Choroid plexus epithelial cell (primary cell): Measurements from ENCODE around the gene STK11IP.

ENCODE experiments used
- DNase-seq: peaks from one replicate; pipeline ENCODE4 v3.0.0-alpha.2; 2010; ENCODE audit warnings: low read depth
- H3K4me3 ChIP-seq: 2 replicates; pipeline ENCODE4 v1.5.1; 2011; ENCODE audit warnings: low read depth, mild to moderate bottlenecking, control low read depth, low read length, moderate library complexity
- TF ChIP-seq, protein P1 (sequence below): conservative IDR thresholded peaks from 2 replicates; pipeline ENCODE4 v1.5.1; 2011; ENCODE audit warnings: low read depth, mild to moderate bottlenecking, control low read depth, inconsistent platforms, low read length, moderate library complexity

Gene STK11IP

DNA sequence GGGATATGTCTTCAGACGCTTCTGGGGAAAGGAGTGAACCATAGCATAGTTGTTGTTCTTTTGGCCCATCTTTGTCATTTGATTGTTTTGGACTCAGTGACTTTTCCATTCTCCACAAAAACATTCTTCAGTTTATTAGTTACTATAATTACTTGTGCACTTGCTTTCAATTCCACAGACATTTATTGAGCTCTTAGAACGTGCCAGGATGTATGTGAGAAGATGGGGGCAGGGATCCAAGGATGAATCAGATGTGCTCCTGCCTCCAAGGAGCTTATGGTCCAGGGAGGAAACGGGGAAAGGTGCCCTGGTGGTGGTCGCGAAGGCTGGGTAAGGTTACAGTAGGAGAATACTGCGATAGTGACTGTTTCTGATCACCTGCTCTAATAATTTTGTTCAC lies 22.9 kb downstream of the STK11IP start:
- no peak overlapping the region for H3K4me3 ChIP-seq
- TF ChIP-seq, protein P1, sequence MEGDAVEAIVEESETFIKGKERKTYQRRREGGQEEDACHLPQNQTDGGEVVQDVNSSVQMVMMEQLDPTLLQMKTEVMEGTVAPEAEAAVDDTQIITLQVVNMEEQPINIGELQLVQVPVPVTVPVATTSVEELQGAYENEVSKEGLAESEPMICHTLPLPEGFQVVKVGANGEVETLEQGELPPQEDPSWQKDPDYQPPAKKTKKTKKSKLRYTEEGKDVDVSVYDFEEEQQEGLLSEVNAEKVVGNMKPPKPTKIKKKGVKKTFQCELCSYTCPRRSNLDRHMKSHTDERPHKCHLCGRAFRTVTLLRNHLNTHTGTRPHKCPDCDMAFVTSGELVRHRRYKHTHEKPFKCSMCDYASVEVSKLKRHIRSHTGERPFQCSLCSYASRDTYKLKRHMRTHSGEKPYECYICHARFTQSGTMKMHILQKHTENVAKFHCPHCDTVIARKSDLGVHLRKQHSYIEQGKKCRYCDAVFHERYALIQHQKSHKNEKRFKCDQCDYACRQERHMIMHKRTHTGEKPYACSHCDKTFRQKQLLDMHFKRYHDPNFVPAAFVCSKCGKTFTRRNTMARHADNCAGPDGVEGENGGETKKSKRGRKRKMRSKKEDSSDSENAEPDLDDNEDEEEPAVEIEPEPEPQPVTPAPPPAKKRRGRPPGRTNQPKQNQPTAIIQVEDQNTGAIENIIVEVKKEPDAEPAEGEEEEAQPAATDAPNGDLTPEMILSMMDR: no peak
- DNase-seq: no peak

DNA sequence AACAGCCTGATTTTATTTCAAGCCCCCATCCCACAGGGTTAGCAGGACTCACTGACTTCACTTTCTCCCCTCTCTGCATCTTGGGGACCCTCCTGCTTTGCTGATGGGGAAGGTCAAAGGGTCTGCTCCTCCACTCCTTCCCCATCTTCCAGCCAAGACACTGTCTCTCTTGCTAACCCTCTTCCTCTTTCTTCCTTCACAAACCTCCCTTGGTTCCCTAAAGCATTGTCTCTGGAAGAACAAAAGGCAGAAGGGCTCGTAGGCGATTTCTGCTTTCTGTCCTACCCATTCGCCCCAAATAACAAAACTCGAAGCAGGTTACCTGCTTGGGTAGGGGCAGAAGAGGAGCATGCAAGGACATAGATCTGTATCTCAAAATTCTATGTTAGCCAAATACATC lies 24.3 kb downstream of the STK11IP start:
- TF ChIP-seq, protein P1: no peak
- H3K4me3 ChIP-seq: no peak overlapping the region
- DNase-seq: no peak

DNA sequence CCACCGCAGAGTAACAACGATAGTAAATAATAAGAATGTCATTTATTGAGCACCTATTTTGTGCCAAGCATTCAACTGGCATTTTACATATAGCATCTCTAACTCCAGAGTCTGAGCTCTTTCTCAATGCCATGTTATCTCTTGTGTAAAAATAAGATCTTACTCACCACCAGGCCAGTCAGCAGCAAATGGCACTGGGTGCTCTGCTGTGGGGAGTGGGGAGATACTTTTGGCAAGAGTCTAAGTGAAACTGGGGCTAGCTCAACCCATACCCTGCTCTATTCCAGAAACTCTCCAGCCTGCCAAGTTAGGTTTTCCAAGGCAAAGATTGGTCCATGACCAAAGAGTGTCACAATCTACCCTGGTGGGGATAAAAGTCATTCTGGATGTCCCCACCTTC lies 24.8 kb downstream of the STK11IP start:
- TF ChIP-seq, protein P1: no peak
- H3K4me3 ChIP-seq: no peak overlapping the region

DNA sequence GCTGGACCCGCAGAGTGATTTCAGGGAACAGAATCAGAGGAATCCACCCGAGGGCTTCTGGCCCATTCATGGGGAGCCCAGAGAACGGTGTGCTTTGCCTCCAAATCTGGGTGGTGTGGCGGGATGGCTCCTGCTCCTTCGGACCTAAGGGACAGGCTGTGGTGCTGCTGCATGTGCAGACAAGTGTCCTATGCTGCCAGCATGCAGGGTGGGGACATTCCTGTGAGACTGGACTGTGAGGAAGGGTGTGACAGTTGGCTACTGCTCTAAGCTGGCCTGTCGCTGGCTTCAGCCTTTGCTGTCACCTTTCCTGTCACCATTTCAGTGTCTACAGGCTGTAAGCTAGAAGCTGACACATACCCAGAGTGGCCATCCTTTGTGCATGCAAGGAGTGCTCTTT lies 26.9 kb downstream of the STK11IP start:
- DNase-seq: no peak
- no peak overlapping the region for H3K4me3 ChIP-seq
- TF ChIP-seq, protein P1: no peak

More for the DNA sequence above, 24.8 kb downstream of the STK11IP start:
- no peak for DNase-seq

DNA sequence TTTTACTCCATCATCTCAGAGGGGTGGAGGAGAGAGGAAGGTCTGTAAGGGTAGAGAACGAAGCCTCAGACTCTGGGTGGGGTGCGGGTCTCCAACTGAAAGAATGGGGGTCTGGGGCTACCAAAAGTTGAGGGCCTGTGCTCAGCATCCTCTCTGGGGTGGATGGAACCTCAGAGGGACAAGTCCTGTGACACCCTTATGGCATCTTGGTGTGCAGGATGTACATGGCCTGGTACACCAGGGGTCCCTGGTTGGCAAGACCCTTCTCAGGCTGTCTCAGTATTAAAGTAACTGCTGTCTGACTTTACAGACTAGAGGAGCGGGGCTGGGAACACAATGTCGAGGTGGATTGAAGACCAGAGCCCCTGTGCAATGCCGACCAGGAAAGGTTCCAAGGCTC lies 27.5 kb downstream of the STK11IP start:
- no peak for DNase-seq
- H3K4me3 ChIP-seq: no peak overlapping the region
- TF ChIP-seq, protein P1: no peak

DNA sequence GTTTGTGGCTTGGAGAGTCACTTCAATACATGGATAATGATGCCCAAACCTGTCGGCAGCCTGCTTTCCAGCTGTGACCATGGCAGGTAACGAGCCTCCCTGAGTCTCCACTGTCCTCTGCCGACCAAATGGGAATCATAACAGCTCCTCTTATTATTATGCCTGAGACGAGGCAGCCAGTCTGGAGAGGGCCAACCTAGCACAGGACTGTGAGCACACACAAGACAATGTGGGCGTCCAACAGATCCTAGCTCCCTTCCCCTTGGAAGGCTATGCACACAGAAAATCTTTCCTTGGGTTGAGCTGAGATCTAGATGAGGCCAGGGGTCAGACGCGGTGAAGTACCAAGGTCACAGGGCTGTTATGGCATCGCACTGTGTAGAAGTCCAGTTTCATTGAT lies 28.9 kb downstream of the STK11IP start:
- DNase-seq: no peak
- H3K4me3 ChIP-seq: no peak overlapping the region
- TF ChIP-seq, protein P1: no peak
